Measurements from ENCODE around the gene CDKN2B-AS1. TPM values are rescaled to one million over a fixed set of nuclear protein-coding genes. Genes with fewer than 3 reads are reported as not detected.
A peak's percentile ranks its signal among the peaks of the same experiment; 100 is the strongest.

Gene CDKN2B-AS1
- total and polyA plus RNA-seq, 2 experiments from 2014 or later, result 0.61 to 4.1 TPM

GRCh38 chr9:22165144-22165543 is 170.6 kb downstream of the CDKN2B-AS1 start:
- Histone ChIP-seq H2AFZ (no peak overlapping the region), H3K79me2 (ENCODE audit: insufficient read depth) (no peaks in the 10 kb centered on the region), H3K9ac (no peak overlapping the region), H3K9me2 (ENCODE audit: insufficient read depth) (no peaks in the 10 kb centered on the region), H4K20me1 (ENCODE audit: insufficient read depth) (no peaks in the 10 kb centered on the region), H3K36me3 (ENCODE audit: low read depth) (no peaks in the 10 kb centered on the region), H3K9me3 (ENCODE audit: low read depth) (no peaks in the 10 kb centered on the region), H3K27ac (no peak overlapping the region), H3F3A (ENCODE audit: insufficient read depth) (peaks cover 14% of the 10 kb centered on the region), H3K4me1 (ENCODE audit: insufficient read depth) (peaks cover 32% of the 10 kb centered on the region), H3K4me3 (no peak overlapping the region), H3K4me2 (ENCODE audit: unreplicated experiment) (peak overlapping the region; percentile 11), H3K27me3 (replicated peaks; ENCODE audit: insufficient read depth) (no peaks in the 10 kb centered on the region)
- no peak for TF ChIP-seq EZH2phosphoT487 (IDR thresholded peaks at IDR 0.05; ENCODE audit: insufficient read depth, low read depth)
- no peak for TF ChIP-seq EZH2 (IDR thresholded peaks at IDR 0.05; ENCODE audit: insufficient read depth, poor library complexity, severe bottlenecking)
- peak; percentile 71 for DNase-seq
- in situ Hi-C loops (cut with MboI), result no loop called here
- 3 to 4% methylated on average over 1 of the region's 1 CpG for WGBS, 2 experiments (ENCODE audit: low coverage in 1 of 2, low lambda C conversion rate in 2 of 2, missing lambda C conversion rate in 2 of 2)

GRCh38 chr9:22169243-22169642 is 174.7 kb downstream of the CDKN2B-AS1 start:
- Histone ChIP-seq H3K9me3 (ENCODE audit: low read depth) (no peaks in the 10 kb centered on the region), H3K4me2 (ENCODE audit: unreplicated experiment) (peak overlapping the region; percentile 13), H3K36me3 (ENCODE audit: low read depth) (no peaks in the 10 kb centered on the region), H3K27me3 (replicated peaks; ENCODE audit: insufficient read depth) (no peaks in the 10 kb centered on the region), H3K27ac (peak overlapping the region; percentile 39; the same call in 1 of the 2 replicates), H4K20me1 (ENCODE audit: insufficient read depth) (no peaks in the 10 kb centered on the region), H3K9me2 (ENCODE audit: insufficient read depth) (no peaks in the 10 kb centered on the region), H3K79me2 (ENCODE audit: insufficient read depth) (no peaks in the 10 kb centered on the region), H3F3A (ENCODE audit: insufficient read depth) (peaks cover 24% of the 10 kb centered on the region), H3K4me3 (no peak overlapping the region), H2AFZ (no peak overlapping the region), H3K4me1 (ENCODE audit: insufficient read depth) (peaks cover 40% of the 10 kb centered on the region), H3K9ac (no peak overlapping the region)
- WGBS, 2 experiments (ENCODE audit: low coverage in 1 of 2, low lambda C conversion rate in 2 of 2, missing lambda C conversion rate in 2 of 2), result 79 to 82% methylated on average over 2 of the region's 2 CpGs
- TF ChIP-seq EZH2phosphoT487 (IDR thresholded peaks at IDR 0.05; ENCODE audit: insufficient read depth, low read depth), result no peak
- no peak for TF ChIP-seq EZH2 (IDR thresholded peaks at IDR 0.05; ENCODE audit: insufficient read depth, poor library complexity, severe bottlenecking)
- peak; percentile 55 for DNase-seq
- in situ Hi-C loops (cut with MboI), result no loop called here

- no peaks in the 10 kb centered on the region for H3K36me3 ChIP-seq (ENCODE audit: low read depth)
These were observed 175.3 kb downstream of the CDKN2B-AS1 start for GRCh38 chr9:22169727-22170503.

More at GRCh38 chr9:22169727-22170503, 175.3 kb downstream of the CDKN2B-AS1 start:
- Histone ChIP-seq H4K20me1 (ENCODE audit: insufficient read depth) (no peaks in the 10 kb centered on the region), H3K79me2 (ENCODE audit: insufficient read depth) (no peaks in the 10 kb centered on the region), H3K9ac (no peak overlapping the region), H3K9me2 (ENCODE audit: insufficient read depth) (no peaks in the 10 kb centered on the region), H3K4me1 (ENCODE audit: insufficient read depth) (peaks cover 37% of the 10 kb centered on the region), H3K27ac (peak overlapping the region; percentile 39), H3F3A (ENCODE audit: insufficient read depth) (peaks cover 21% of the 10 kb centered on the region), H2AFZ (no peak overlapping the region), H3K4me3 (no peak overlapping the region), H3K4me2 (ENCODE audit: unreplicated experiment) (peak overlapping the region; percentile 13), H3K27me3 (replicated peaks; ENCODE audit: insufficient read depth) (no peaks in the 10 kb centered on the region), H3K9me3 (ENCODE audit: low read depth) (no peaks in the 10 kb centered on the region)
- 93 to 94% methylated on average over 1 of the region's 1 CpG for WGBS, 2 experiments (ENCODE audit: low coverage in 1 of 2, low lambda C conversion rate in 2 of 2, missing lambda C conversion rate in 2 of 2)
- TF ChIP-seq EZH2 (IDR thresholded peaks at IDR 0.05; ENCODE audit: insufficient read depth, poor library complexity, severe bottlenecking) (no peak), EZH2phosphoT487 (IDR thresholded peaks at IDR 0.05; ENCODE audit: insufficient read depth, low read depth) (no peak)
- DNase-seq, result peak; percentile 72
- in situ Hi-C loops (cut with MboI), result no loop called here

Small RNAs within 50 kb of the gene (small RNA-seq; reads per million reads assigned to genes)
- gene RF01909 (ENCODE audit: low read depth, low replicate concordance), result not detected
- gene RF02045 (ENCODE audit: low read depth, low replicate concordance), result not detected

Other genes with a start within 250 kb of the CDKN2B-AS1 start
- 26.7 and 29.8 TPM in 2 replicates for gene MTAP, start 192.2 kb upstream of the CDKN2B-AS1 start, total RNA-seq (2014; rRNA removed; shearing (Covaris generic))
- 44.8 and 47.8 TPM in 2 replicates for gene MTAP, start 192.2 kb upstream of the CDKN2B-AS1 start, polyA plus RNA-seq (2016; fragmentation: Nextera tagmentation; extraction: Ambion mirVana)
- 18.1 and 27.3 TPM in 2 replicates for gene CDKN2A, start 399 bp upstream of the CDKN2B-AS1 start, total RNA-seq (2014; rRNA removed; shearing (Covaris generic))
- gene CDKN2A, start 399 bp upstream of the CDKN2B-AS1 start, polyA plus RNA-seq (2016; fragmentation: Nextera tagmentation; extraction: Ambion mirVana), result 42.2 and 43.6 TPM in 2 replicates
- 5.3 and 10.6 TPM in 2 replicates for gene CDKN2B, start 14.5 kb downstream of the CDKN2B-AS1 start, total RNA-seq (2014; rRNA removed; shearing (Covaris generic))
- 6.7 and 8.9 TPM in 2 replicates for gene CDKN2B, start 14.5 kb downstream of the CDKN2B-AS1 start, polyA plus RNA-seq (2016; fragmentation: Nextera tagmentation; extraction: Ambion mirVana)

Data from GM23248 (cell line).